NCI-H2196 (cell line): ENCODE results near the gene TSC1.
A peak's percentile ranks its signal among the peaks of the same experiment; 100 is the strongest.
"Not testable (repeated sequence)": the region's sequence is repeated elsewhere in the genome, so short reads cannot be mapped to it uniquely, and the experiment has no call there.

Source experiments
- DNase-seq: peaks from one replicate; lab custom pipeline; 2025; ENCODE audit not compliant: unreplicated experiment; lab: John Stamatoyannopoulos, UW

Gene TSC1

DNA sequence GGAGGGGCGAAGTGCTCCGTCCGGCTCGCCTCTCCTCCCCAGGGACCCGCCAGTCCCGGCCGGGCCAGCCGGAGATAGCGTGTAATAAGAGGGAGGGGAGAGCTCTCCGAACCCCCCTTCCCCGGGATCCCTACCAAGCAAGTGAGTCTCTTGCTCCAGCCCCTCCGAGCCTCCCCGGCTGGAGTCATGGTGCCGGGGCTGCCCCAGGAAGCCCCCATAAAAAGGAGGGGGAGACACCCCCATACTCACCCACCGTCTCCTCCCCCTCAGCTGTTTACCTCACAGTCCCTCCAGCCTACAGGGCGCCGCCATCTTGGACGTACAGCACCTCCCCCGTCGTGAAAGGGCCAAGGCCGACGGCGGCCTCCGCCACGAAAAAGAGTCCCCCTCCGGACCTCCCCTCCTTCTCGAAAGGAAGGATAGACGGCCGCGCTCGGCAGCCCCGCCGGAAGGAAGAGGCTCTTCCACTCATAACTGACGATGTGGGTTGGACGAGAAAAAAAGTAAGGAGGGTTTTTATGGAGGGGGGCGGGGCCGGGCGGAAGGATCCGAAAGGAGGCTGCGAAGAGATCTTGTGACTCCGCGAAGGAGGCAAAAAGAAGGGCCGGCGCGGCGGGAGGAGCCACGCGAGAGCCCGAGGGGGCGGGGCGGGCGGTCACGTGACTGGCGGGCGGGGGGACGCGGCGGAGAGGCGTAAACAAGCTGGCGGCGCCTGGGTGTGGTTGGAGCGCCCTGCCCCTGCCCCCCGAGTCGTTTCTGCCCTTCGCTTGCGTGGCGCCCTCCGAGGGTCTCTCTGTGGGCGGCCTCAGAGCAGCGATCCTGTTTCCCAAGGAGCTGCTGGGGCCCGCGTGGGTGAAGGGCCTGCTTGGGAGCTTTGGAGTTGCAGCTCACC lies at the start of gene TSC1:
TSS of gene TSC1 (minus strand) at position 323 of the 892 bp plus-strand sequence. CDS start 15,744 bp downstream, outside the sequence.
- peak; percentile 89 for DNase-seq

DNA sequence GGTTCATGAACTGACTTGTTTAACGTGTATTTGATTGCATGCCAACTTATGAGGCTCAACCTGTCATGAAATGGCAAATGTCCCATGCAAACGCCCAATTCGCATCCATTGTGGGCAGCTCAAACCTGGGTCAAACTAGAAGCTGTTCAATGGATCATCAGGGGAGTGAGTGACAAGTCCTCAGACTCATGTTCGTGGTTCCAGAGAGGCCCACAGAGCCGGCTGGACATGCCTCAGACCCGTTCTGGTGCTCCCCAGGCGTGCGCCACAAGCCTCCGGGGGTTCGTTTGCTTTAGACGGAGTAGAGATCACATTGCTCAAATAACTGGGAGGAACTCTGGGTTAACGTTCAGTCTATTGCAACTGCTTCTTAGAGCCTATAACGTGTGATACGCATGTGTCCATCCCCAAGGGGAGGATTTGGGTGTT lies 49.1 kb upstream of the TSC1 start:
- no peak for DNase-seq

- DNase-seq = no peak
Observed at GRCh38 chr9:132991351-132992300, 47.2 kb upstream of the TSC1 start.

- DNase-seq = no peak
Observed at GRCh38 chr9:132990781-132991180, 46.4 kb upstream of the TSC1 start.

DNA sequence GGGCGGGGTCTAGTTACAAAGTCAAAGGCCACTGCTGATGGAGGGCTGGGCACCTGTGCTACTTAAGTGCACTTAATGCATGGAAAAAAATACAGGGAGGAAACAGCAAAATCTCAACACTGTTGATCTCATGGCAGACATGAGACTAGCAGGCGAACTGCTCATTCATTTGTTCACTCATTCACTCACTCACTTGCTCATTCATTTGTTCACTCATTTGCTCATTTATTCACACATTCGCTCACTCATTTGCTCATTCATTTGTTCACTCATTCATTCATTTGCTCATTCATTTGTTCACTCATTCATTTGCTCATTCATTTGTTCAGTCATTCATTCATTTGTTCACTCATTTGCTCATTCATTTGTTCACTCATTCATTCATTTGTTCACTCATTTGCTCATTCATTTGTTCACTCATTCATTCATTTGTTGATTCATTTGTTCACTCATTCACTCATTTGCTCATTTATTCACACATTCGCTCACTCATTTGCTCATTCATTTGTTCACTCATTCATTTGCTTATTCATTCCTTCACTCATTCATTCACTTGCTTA lies 45.7 kb upstream of the TSC1 start:
- DNase-seq = not testable (repeated sequence)

- DNase-seq = no peak
Observed at GRCh38 chr9:132989414-132989996, 45.1 kb upstream of the TSC1 start.

- no peak for DNase-seq
Observed at GRCh38 chr9:132989014-132989310, 44.5 kb upstream of the TSC1 start.

DNA sequence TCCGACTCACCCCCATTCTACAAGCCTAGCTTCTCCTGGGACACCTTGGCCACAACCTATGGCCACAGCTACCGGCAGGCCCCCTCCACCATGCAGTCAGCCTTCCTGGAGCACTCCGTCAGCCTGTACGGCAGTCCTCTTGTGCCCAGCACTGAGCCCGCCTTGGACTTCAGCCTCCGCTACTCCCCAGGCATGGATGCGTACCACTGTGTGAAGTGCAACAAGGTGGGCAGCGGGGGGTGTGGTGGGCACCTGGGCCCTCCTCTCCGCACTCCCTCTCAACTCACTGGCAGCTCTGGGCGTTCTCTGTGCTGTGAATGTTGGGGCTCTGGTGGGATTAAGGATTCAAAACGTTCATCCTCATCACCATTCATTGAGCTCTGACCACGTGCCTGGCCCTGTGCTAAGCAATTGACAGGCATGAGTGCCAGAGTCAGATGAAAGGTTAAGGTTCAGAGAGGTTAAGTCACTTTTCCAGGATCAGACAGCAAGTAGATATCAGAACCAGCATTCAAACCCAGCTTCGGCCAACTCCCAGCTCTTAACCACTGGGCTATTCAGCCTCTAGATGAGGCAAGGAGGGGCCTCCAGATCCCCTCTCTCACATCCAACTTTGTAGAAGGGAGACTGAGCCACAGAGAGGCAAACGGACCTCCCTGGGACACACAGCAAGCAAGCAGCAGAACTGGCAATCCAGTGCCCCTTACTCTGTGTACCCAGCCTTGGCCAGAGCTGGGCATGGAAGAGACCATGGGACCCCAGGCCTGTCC lies 44.0 kb upstream of the TSC1 start:
- no peak for DNase-seq

GRCh38 chr9:132986640-132987620 lies 42.5 kb upstream of the TSC1 start:
- no peak for DNase-seq

DNA sequence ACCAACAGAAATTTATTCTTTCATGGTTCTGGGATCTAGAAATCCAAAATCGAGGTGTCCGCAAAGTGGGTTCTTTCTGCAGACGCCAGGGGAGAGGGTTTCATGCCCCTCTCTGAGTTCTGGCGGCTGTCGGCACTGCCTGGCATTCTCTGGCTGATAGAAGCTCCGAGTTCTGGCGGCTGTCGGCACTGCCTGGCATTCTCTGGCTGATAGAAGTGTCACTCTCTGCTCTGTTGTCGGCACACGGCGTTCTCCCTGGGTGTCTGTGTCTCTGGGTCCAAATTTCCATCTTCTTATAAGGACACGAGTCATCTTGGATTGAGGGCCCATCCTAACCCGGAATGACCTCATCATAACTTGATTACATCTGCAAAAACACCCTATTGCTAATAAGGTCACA lies 41.7 kb upstream of the TSC1 start:
- no peak for DNase-seq

- DNase-seq = no peak
Observed at GRCh38 chr9:132985489-132985888, 41.1 kb upstream of the TSC1 start.

DNA sequence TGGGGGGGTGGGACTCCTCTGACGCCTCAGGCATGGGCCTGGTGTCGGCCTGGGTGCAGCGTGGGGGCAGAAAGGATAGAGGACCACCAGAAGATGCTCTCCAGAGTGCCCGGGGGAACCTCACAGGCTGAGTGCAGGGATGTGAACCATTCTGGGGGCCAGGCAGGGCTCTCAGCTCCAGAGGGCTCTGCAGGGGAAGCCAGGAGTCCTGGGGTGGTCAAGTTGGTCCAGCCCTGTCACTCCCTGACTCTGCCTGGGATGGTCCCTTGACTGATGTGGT lies 40.6 kb upstream of the TSC1 start:
- DNase-seq = no peak

- DNase-seq = no peak
Observed at GRCh38 chr9:132984202-132985070, 40.0 kb upstream of the TSC1 start.

DNA sequence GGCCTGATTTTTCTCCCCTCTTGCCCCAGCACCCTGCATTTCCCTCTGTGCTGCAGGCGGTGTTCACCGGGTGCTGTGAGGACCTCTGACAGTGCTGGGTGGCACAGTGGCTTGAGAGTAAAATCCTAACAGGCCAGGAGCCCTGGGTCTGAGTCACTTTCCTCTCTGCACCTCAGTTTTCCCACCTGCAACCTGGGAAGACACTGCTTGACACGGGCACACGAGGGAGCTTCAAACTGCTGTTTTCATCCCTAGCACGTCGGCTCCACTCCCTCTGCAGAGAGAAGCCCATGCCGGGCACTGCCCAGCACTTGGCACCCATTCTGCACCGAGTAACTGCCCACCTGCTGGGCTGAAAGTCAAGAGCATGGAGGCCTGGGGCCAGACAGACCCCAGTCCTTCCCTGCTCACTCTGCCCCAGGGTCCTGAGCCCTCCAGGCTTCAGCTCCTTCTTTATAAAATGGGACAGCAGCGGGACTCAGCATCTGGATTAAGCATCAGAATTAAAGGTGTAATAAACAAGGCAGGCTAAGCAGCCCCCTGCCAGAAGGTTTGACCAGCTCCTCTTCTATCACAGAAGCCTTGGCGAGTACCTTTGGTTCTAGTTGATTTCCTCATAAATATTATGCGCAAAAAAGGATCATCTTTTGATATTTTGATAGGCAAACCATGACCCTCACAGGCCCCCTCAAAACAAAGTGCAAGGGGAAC lies 39.2 kb upstream of the TSC1 start:
- DNase-seq = no peak

- no peak for DNase-seq
Observed at GRCh38 chr9:132982458-132982857, 38.0 kb upstream of the TSC1 start.

GRCh38 chr9:132980157-132980556 lies 35.7 kb upstream of the TSC1 start:
- no peak for DNase-seq

GRCh38 chr9:132978451-132979131 lies 34.2 kb upstream of the TSC1 start, which contains the start of gene GFI1B:
Gene GFI1B (plus strand): TSS chr9:132978694. CDS start chr9:132986679, 7,985 bp downstream.
- DNase-seq = no peak
